ENCODE data around the gene DENND5A. TPM values are rescaled to one million over a fixed set of nuclear protein-coding genes. Genes with fewer than 3 reads are reported as not detected.

Gene DENND5A
- total RNA-seq, 1 donor from 2014 or later = 59.5 TPM

- Mint-ChIP-seq H3K27me3 (ENCODE audit: unreplicated experiment) (no peaks in the 10 kb centered on the region), H3K36me3 (ENCODE audit: low read depth, unreplicated experiment) (no peaks in the 10 kb centered on the region), H3K9me3 (ENCODE audit: unreplicated experiment) (no peaks in the 10 kb centered on the region), H3K27ac (ENCODE audit: unreplicated experiment) (no peak overlapping the region), H3K4me1 (ENCODE audit: unreplicated experiment) (peaks cover 2% of the 10 kb centered on the region), H3K4me3 (ENCODE audit: unreplicated experiment) (no peak overlapping the region)
- DNase-seq (ENCODE audit: low spot score) = no peak
- TF ChIP-seq CTCF (IDR thresholded peaks at IDR 0.05; ENCODE audit: unreplicated experiment) = no peak
Measured at GRCh38 chr11:9304178-9304577, 39.0 kb upstream of the DENND5A start.

- DNase-seq (ENCODE audit: low spot score) = no peak
- Mint-ChIP-seq H3K4me3 (ENCODE audit: unreplicated experiment) (no peak overlapping the region), H3K36me3 (ENCODE audit: low read depth, unreplicated experiment) (no peaks in the 10 kb centered on the region), H3K27ac (ENCODE audit: unreplicated experiment) (no peak overlapping the region), H3K9me3 (ENCODE audit: unreplicated experiment) (no peaks in the 10 kb centered on the region), H3K27me3 (ENCODE audit: unreplicated experiment) (no peaks in the 10 kb centered on the region), H3K4me1 (ENCODE audit: unreplicated experiment) (no peaks in the 10 kb centered on the region)
- no peak for TF ChIP-seq CTCF (IDR thresholded peaks at IDR 0.05; ENCODE audit: unreplicated experiment)
Measured at GRCh38 chr11:9302448-9302847, 37.3 kb upstream of the DENND5A start.

- no peak for TF ChIP-seq CTCF (IDR thresholded peaks at IDR 0.05; ENCODE audit: unreplicated experiment)
- H3K9me3 Mint-ChIP-seq (ENCODE audit: unreplicated experiment) = no peaks in the 10 kb centered on the region
- H3K36me3 Mint-ChIP-seq (ENCODE audit: low read depth, unreplicated experiment) = no peaks in the 10 kb centered on the region
- no peak overlapping the region for H3K27ac Mint-ChIP-seq (ENCODE audit: unreplicated experiment)
- H3K4me1 Mint-ChIP-seq (ENCODE audit: unreplicated experiment) = no peaks in the 10 kb centered on the region
- no peaks in the 10 kb centered on the region for H3K27me3 Mint-ChIP-seq (ENCODE audit: unreplicated experiment)
- no peak for DNase-seq (ENCODE audit: low spot score)
- no peak overlapping the region for H3K4me3 Mint-ChIP-seq (ENCODE audit: unreplicated experiment)
Measured at GRCh38 chr11:9301720-9302119, 36.6 kb upstream of the DENND5A start.

- Mint-ChIP-seq H3K4me1 (ENCODE audit: unreplicated experiment) (peaks cover 2% of the 10 kb centered on the region), H3K27me3 (ENCODE audit: unreplicated experiment) (no peaks in the 10 kb centered on the region), H3K36me3 (ENCODE audit: low read depth, unreplicated experiment) (no peaks in the 10 kb centered on the region), H3K9me3 (ENCODE audit: unreplicated experiment) (no peaks in the 10 kb centered on the region), H3K27ac (ENCODE audit: unreplicated experiment) (no peak overlapping the region), H3K4me3 (ENCODE audit: unreplicated experiment) (no peak overlapping the region)
- no peak for TF ChIP-seq CTCF (IDR thresholded peaks at IDR 0.05; ENCODE audit: unreplicated experiment)
- DNase-seq (ENCODE audit: low spot score) = no peak
Measured at GRCh38 chr11:9293646-9294045, 28.5 kb upstream of the DENND5A start.

GRCh38 chr11:9285850-9286587 is 20.9 kb upstream of the DENND5A start:
- Mint-ChIP-seq H3K9me3 (ENCODE audit: unreplicated experiment) (no peaks in the 10 kb centered on the region), H3K4me1 (ENCODE audit: unreplicated experiment) (peaks cover 2% of the 10 kb centered on the region), H3K27ac (ENCODE audit: unreplicated experiment) (no peak overlapping the region), H3K36me3 (ENCODE audit: low read depth, unreplicated experiment) (no peaks in the 10 kb centered on the region), H3K4me3 (ENCODE audit: unreplicated experiment) (no peak overlapping the region), H3K27me3 (ENCODE audit: unreplicated experiment) (no peaks in the 10 kb centered on the region)
- no peak for TF ChIP-seq CTCF (IDR thresholded peaks at IDR 0.05; ENCODE audit: unreplicated experiment)
- no peak for DNase-seq (ENCODE audit: low spot score)

All from endothelial cell (in vitro differentiated cells).